PFSK-1 (cell line): ENCODE results near the gene CNN3.

Experiments
- FOXP2 ChIP-seq: optimal IDR thresholded peaks from 2 replicates; pipeline ENCODE3; 2011; ENCODE audit warnings: borderline replicate concordance, control low read depth, inconsistent platforms; ENCODE audit not compliant: insufficient read depth; ENCODE audit errors: extremely low read length, extremely low read depth
- POLR2AphosphoS5 ChIP-seq: IDR thresholded peaks from 2 replicates; pipeline ENCODE4 v1.6.1; 2012; ENCODE audit warnings: low read depth, mild to moderate bottlenecking, control low read depth, low read length, moderate library complexity
- SIN3A ChIP-seq: IDR thresholded peaks from 2 replicates; pipeline ENCODE4 v1.6.1; 2012; ENCODE audit warnings: mild to moderate bottlenecking, low read length, moderate library complexity, borderline replicate concordance; ENCODE audit not compliant: insufficient read depth
- TAF1 ChIP-seq: IDR thresholded peaks from 2 replicates; pipeline ENCODE4 v1.6.1; 2012; ENCODE audit warnings: low read length, control low read depth, borderline replicate concordance; ENCODE audit not compliant: insufficient read depth
- TF ChIP-seq, protein P1 (sequence below), 2 experiments: IDR thresholded peaks; 2 replicates each; pipeline versions ENCODE4 v1.6.1 to v1.8.0; 2011 to 2012; ENCODE audit warnings: low read depth in 2 of 2, low read length in 2 of 2, control low read depth in 1 of 2, inconsistent platforms in 1 of 2, mild to moderate bottlenecking in 1 of 2, moderate library complexity in 1 of 2; ENCODE audit not compliant: insufficient read depth in 1 of 2

DNA sequence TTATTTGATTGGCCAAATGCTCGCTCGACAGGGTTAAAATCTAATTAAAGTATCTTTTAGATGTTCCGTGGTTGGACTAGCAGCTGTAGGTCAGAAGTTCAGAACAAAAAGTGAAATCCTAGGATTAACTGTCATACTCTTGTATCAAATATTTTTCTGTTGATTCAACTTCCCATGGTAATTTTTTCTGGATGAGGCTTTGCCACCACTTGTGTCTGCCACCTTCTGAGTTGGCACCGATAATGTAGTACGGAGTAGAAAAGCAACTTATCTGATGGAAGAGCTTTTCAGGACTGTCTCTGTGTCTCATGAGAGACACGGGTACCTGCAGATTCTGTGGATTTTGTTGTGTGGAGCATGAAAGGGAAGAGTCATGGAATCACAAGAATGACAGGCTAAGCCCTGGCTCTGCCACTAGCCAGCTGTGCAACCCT is 44.6 kb upstream of the CNN3 start:
- TF ChIP-seq POLR2AphosphoS5 (no peak), TAF1 (no peak), SIN3A (no peak), FOXP2 (no peak)
- TF ChIP-seq, protein P1, sequence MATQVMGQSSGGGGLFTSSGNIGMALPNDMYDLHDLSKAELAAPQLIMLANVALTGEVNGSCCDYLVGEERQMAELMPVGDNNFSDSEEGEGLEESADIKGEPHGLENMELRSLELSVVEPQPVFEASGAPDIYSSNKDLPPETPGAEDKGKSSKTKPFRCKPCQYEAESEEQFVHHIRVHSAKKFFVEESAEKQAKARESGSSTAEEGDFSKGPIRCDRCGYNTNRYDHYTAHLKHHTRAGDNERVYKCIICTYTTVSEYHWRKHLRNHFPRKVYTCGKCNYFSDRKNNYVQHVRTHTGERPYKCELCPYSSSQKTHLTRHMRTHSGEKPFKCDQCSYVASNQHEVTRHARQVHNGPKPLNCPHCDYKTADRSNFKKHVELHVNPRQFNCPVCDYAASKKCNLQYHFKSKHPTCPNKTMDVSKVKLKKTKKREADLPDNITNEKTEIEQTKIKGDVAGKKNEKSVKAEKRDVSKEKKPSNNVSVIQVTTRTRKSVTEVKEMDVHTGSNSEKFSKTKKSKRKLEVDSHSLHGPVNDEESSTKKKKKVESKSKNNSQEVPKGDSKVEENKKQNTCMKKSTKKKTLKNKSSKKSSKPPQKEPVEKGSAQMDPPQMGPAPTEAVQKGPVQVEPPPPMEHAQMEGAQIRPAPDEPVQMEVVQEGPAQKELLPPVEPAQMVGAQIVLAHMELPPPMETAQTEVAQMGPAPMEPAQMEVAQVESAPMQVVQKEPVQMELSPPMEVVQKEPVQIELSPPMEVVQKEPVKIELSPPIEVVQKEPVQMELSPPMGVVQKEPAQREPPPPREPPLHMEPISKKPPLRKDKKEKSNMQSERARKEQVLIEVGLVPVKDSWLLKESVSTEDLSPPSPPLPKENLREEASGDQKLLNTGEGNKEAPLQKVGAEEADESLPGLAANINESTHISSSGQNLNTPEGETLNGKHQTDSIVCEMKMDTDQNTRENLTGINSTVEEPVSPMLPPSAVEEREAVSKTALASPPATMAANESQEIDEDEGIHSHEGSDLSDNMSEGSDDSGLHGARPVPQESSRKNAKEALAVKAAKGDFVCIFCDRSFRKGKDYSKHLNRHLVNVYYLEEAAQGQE (IDR thresholded peaks at IDR 0.05; ENCODE audit: insufficient read depth in 1 of 2, low read depth in 2 of 2, low read length in 2 of 2), result no peak
